IPS-NIHi7 (cell line): ENCODE results near the gene UBE2J1.

Source experiments
- DNase-seq: peaks from one replicate; pipeline ENCODE4 v3.0.0; 2012; ENCODE audit warnings: mixed read lengths; ENCODE audit errors: extremely low spot score

UBE2J1 gene

DNA sequence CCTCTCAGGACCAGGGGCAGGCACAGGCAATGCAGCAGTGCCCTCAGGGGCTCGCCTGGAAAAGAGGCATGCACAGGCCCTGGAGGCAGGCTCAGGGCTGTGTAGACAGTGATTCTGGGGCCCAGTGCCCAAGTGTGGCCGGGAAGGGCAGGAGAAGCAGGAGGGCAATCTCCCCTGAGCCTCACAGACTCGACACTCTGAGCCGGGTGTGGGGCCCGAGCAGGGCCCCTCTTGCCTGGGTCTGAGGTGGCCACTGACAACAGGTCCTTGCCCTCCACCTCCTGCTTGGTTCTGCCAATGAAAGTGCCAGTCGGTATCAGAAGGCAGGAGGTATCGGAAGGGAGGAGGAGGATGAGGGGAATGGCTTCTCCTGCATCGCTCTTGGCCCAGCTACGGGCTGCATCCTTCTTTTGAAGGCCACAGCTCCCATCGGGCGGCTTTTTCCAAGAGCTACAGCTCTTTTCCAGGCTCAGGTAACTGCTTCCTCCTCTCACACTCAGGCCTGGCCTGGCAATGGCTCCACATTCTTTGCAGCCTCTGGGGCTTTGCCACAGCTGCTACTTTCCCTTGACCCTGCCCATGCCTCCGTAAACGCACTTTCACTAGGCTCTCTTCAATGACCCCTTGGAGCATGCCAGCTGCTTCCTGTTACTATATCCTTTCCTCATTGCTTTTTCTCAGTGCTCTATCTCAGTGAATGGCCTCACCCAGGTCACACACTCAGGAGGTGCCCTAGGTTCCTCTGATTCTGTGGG, 61.9 kb downstream of the UBE2J1 start:
- no peak for DNase-seq

DNA sequence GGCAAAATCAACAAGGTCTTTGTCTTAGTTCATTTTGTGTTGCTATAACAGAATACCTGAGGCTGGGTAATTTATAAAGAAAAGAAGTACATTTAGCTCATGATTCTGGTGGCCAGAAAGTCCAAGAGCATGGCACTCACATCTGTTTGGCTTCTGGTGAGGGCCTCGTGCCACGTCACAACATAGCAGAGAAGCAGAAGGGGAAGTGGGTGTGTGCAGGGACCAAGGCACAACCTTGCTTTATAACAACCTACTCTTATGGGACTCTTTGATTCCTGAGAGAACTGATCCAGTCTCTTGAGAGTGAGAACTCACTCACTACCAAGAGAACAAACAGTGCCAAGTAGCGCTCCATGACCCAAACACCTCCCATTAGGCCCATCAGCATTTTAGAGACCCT, 62.8 kb downstream of the UBE2J1 start:
- no peak for DNase-seq

DNA sequence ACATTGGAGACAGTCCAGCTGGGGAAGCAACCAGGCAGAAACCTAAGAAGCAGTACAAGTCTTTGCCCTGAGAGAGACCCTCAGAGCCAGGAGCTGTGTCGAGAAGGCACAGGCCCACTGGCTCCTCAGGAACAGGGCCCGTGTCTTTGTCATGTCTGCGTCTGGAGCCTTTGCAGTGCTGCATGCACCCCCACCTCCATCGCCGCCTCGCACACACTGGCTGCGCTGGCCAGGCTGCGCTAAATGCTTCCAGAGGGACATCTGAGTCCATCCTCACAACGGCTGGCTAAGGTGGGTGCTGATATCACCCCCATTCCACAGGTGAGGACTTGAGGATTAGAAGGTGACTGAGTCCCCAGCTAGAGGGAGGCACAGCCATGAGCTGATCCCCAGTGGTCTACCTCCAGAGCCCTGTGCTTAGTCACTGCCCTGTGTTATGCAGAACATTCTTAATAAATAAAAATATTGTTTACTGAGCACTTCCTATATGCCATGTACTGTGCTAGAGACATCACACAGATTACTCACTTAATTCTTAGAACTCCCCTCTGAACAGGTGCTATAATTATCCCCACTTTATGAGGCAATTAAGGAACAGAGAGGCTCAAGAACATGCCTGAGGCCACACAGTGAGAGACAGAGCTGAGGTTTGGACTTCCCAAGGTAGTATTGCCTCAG, 65.0 kb downstream of the UBE2J1 start:
- DNase-seq: no peak

DNA sequence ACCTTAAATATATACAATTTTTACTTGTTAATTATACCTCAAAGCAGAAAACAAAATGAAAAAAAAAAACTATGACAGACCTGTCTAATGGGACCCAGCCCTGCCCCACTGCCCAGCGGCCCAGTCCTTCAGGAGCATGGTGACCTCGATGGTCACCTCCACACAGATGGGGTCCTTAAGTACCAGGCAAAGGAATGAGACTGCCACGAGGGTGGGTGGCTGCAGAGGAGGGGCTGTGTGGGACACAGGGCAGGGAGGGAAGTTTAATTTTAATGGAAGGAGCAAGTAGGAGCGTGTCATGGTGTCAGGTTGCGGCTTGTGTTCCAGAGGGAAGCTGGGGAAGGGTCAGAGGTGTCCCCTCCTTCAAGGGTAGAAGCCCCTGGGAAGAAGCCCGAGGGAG, 66.0 kb downstream of the UBE2J1 start:
- DNase-seq: no peak

DNA sequence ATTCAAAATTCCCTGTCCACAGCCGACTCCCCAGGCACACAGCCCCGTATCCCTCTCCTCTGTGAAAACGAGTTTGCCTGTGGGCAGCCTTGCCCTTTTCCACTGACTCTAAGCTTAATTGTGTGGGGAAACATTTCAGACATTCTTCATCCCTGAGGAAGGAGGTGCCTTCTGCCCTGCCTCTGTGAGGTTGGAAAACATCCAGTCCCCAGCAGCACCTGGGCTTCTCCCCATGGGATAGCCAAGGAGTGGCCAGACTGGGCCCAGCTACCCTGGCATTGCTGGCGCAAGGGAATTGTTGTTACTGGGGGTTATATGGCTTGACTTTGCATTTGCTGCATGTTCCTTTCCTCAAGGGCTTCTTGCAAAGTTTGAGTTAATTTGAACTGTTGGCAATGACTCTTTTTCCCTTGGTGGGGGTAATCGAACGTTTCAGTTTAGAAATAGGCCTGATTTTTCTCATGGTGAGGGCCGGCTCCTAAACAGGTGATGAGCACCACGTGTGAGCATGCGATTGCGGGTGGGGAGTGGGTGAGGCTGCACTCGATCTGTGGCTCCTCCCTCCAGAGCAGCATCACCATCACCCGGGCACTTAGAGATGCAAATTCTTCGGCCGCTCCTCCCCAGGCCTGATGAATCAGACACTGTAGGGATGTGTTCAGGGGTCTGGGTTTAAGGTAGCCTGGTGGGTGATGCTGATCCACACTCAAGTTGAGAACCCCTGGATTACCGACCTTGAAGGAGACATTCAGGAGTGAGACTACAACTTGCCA, 67.4 kb downstream of the UBE2J1 start:
- no peak for DNase-seq

DNA sequence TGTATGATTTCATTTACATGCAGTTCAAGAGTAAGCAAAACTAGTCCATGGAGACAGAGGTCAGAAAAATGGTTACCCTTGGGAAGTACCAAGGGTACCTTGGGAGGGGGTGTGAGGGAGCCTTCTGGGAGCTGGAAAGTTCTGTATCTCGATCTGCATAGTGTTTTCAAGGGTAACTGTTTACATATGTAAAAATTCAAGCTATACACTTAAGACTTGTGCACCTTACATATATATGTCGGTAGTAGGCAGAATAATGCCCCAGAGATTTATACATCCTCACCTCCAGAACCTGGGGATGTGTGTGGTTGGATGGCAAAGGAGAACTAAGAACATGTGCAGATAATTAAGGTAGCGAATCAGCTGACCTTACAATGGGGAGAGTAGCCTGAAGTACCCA, 68.4 kb downstream of the UBE2J1 start:
- no peak for DNase-seq

DNA sequence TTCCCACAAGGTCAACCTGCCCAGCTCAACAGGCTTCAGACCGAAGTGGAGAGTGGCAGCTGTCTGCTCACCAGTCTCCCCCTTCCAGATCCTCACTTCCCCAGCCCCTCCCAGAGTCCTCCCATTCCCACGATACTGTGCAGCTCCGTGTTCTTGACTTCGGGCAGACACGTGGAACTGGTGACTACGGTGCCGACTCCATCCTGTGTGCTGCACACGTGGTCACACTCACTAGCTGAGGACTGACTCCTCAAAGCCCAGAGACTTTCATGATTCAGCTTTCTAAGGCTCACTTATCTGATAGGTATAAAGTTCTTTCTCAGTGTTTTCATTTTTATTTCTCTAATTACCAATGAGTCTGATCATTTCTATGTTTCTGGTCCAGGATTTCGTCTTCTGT, 69.8 kb downstream of the UBE2J1 start:
- DNase-seq: no peak

DNA sequence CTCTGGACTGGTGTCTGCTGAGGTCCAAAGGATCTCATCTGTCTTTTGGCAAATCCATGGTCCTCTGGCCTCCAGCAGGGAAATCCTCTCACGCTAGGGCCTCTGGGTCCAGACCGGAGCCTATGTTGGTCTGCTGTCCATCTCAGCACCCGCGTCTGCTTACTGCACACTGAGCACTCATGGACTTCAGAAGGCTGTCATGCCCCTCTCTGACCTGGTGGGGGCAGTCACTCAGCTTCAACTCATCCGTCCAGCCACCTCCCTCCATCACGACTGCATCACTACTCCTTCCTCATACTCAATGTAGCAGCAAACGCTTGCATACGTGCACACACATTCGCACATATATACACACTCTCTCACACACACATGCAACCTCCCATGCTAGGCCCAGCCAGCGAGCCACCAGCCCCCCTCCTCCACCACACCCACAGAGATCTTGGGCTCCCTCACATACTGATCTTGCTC, 70.7 kb downstream of the UBE2J1 start:
- peak; percentile 96 for DNase-seq

DNA sequence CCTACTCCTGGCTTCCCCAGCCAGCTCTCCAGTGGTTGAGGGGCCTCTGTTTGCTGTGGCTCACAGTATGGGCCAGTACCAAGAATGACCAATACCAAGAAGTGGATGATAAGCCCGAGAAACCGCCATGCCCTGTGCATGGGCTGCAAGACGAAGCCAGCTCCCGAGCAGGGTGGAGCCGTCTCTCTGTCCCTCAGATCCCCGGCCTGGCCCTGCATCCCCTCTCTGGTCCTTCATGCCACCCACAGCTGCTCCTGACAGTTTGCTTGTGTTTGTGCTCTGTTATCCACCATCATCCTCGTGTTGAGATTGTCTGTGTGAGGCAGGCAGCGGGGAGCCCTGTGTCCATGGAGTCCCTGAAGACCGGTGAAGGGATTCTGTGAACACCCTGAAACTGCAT, 73.6 kb downstream of the UBE2J1 start:
- no peak for DNase-seq
